ENCODE results near the gene SYT14. TPM values are rescaled to one million over a fixed set of nuclear protein-coding genes. Genes with fewer than 3 reads are reported as not detected.
"Not testable (repeated sequence)": the region's sequence is repeated elsewhere in the genome, so short reads cannot be mapped to it uniquely, and the experiment has no call there.

Gene SYT14
- total RNA-seq, 1 donor from 2014 or later, result not detected

DNA sequence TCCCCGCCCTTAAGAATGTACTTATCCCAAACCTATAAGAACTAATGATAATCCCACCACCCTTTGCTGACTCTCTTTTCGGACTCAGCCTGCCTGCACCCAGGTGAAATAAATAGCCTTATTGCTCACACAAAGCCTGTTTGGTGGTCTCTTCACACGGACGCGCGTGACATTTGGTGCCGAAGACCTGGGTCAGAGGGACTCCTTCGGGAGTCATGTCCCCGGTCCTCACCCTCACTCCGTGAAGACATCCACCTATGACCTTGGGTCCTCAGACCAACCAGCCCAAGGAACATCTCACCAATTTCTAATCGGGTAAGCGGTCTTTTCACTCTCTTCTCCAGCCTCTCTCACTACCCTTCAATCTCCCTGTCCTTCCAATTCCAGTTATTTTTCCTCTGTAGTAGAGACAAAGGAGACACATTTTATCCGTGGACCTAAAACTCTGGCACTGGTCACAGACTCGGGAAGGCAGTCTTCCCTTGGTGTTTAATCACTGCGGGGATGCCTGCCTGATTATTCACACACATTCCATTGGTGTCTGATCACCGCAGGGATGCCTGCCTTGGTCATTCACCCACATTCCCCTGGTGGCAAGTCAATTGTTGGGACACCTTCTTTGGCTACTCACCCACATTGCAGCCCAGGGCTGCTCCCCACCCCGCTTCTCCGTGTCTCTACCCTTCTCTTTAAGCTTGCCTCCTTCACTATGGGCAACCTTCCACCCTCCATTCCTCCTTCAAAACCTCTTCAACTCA, 250.0 kb downstream of the SYT14 start:
- H3K36me3 Mint-ChIP-seq (ENCODE audit: low read depth); H3K27me3 Mint-ChIP-seq; H3K4me3 Mint-ChIP-seq; intact Hi-C loops (cut with micrococcal nuclease); DNase-seq; H3K27ac Mint-ChIP-seq; H3K4me1 Mint-ChIP-seq; H3K9me3 Mint-ChIP-seq: not testable (repeated sequence)

DNA sequence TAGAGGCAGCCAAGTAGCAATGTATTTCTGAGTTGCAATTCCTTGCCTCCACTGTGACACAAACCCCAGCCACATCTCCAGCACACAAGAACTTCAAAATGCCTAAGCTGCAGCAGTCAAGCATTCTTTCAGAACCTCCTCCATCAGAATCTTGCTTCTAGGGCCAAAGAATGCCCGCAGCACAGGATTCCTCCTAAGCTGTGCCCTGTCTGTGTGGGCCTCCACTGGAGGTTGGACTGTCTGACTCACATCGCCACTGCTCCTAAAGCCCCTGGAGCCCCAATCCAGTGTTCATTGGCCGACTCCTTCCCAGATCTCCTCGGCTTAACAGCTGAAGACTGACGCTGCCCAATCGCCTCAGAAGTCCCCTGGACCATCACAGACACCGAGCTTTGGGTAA, 251.4 kb downstream of the SYT14 start:
- Mint-ChIP-seq H3K27me3 (peaks cover 2% of the 10 kb centered on the region), H3K27ac (no peak overlapping the region), H3K9me3 (no peaks in the 10 kb centered on the region), H3K4me1 (no peaks in the 10 kb centered on the region), H3K36me3 (ENCODE audit: low read depth) (no peaks in the 10 kb centered on the region), H3K4me3 (no peak overlapping the region)
- DNase-seq, result no peak
- intact Hi-C loops (cut with micrococcal nuclease), result no loop called here

GRCh38 chr1:210195635-210196160, 257.7 kb downstream of the SYT14 start:
- intact Hi-C loops (cut with micrococcal nuclease), result no loop called here
- Mint-ChIP-seq H3K9me3 (no peaks in the 10 kb centered on the region), H3K4me1 (no peaks in the 10 kb centered on the region), H3K36me3 (ENCODE audit: low read depth) (no peaks in the 10 kb centered on the region), H3K27ac (no peak overlapping the region), H3K4me3 (no peak overlapping the region), H3K27me3 (no peaks in the 10 kb centered on the region)
- DNase-seq, result no peak

GRCh38 chr1:210196266-210196665, 258.2 kb downstream of the SYT14 start:
- H3K4me1 Mint-ChIP-seq; H3K36me3 Mint-ChIP-seq (ENCODE audit: low read depth); H3K4me3 Mint-ChIP-seq; intact Hi-C loops (cut with micrococcal nuclease); H3K27me3 Mint-ChIP-seq; H3K27ac Mint-ChIP-seq; H3K9me3 Mint-ChIP-seq; DNase-seq: not testable (repeated sequence)

GRCh38 chr1:210198840-210199239, 260.8 kb downstream of the SYT14 start:
- intact Hi-C loops (cut with micrococcal nuclease), result no loop called here
- Mint-ChIP-seq H3K27me3 (peaks cover 2% of the 10 kb centered on the region), H3K9me3 (no peaks in the 10 kb centered on the region), H3K4me1 (no peaks in the 10 kb centered on the region), H3K4me3 (no peak overlapping the region), H3K27ac (no peak overlapping the region), H3K36me3 (ENCODE audit: low read depth) (no peaks in the 10 kb centered on the region)
- no peak for DNase-seq

- H3K36me3 Mint-ChIP-seq (ENCODE audit: low read depth), result no peaks in the 10 kb centered on the region
- H3K4me3 Mint-ChIP-seq, result no peak overlapping the region
- peaks cover 2% of the 10 kb centered on the region for H3K27me3 Mint-ChIP-seq
- no peak overlapping the region for H3K27ac Mint-ChIP-seq
- no peaks in the 10 kb centered on the region for H3K4me1 Mint-ChIP-seq
- DNase-seq, result no peak
- intact Hi-C loops (cut with micrococcal nuclease), result no loop called here
- no peaks in the 10 kb centered on the region for H3K9me3 Mint-ChIP-seq
Measured at GRCh38 chr1:210200124-210200736, 262.2 kb downstream of the SYT14 start.

DNA sequence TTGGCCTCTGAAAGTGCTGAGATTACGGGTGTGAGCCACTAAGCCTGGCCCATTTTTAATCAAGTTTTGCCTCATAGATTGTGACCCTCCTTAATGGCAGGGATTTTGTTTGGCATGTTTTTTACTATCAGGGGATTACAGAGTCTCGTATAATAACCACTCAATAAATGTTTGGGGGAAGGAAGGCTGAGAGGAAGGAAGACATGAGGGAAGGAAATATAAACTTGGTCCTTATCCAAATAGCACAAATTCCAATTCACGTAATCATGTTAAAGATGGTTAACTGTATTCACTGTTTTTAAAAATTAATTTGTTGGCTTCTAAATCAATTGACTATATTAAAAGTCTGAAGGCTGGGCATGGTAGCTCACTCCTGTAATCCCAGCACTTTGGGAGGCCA, 263.7 kb downstream of the SYT14 start:
- H3K27ac Mint-ChIP-seq, result no peak overlapping the region
- H3K27me3 Mint-ChIP-seq, result peaks cover 2% of the 10 kb centered on the region
- intact Hi-C loops (cut with micrococcal nuclease), result no loop called here
- H3K4me1 Mint-ChIP-seq, result no peaks in the 10 kb centered on the region
- H3K36me3 Mint-ChIP-seq (ENCODE audit: low read depth), result no peaks in the 10 kb centered on the region
- no peak overlapping the region for H3K4me3 Mint-ChIP-seq
- no peak for DNase-seq
- H3K9me3 Mint-ChIP-seq, result no peaks in the 10 kb centered on the region

DNA sequence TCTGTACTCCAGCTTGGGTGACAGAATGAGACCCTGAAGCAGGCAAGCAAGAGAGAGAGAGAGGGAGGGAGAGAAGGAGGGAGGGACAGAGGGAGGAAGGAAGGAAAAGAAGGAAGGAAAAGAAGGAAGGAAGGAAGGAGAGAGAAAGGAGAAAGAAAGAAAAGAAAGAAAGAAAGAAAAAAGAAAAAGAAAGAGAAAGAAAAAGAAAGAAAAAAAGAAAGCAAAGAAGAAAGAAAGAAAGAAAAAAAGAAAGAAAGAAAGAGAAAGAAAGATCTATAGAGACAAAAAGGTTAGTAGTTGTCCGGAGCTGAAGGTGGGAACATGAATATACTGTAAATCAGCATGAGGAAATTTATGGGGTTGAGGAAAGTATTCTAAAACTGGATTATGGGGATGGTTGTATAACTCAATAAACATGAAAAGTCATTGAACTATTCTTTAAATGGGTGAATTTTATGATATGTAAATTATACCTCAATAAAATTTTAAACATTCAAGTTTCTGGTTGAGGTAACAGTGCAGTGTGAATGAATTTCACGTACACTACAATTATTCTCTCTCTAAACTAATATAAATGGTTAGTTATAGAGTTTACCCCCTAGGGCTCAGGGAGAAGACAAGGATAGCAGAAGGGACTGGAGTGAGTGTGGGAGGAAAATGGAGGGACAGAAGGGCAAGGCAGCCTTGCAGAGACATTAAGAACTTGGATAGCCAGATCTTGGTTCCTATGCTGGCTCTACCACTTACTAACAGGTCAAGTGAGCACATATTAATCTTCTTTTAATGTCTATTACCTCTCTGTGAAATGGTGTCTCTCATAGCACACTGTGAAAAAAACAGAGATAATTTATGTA, 269.8 kb downstream of the SYT14 start:
- H3K27ac Mint-ChIP-seq, result no peak overlapping the region
- H3K27me3 Mint-ChIP-seq, result peaks cover 4% of the 10 kb centered on the region
- no peak overlapping the region for H3K4me3 Mint-ChIP-seq
- H3K36me3 Mint-ChIP-seq (ENCODE audit: low read depth), result no peaks in the 10 kb centered on the region
- H3K9me3 Mint-ChIP-seq, result no peaks in the 10 kb centered on the region
- H3K4me1 Mint-ChIP-seq, result no peaks in the 10 kb centered on the region
- intact Hi-C loops (cut with micrococcal nuclease), result no loop called here
- DNase-seq, result no peak

- Mint-ChIP-seq H3K27ac (no peak overlapping the region), H3K27me3 (peaks cover 13% of the 10 kb centered on the region), H3K4me3 (no peak overlapping the region), H3K36me3 (ENCODE audit: low read depth) (no peaks in the 10 kb centered on the region), H3K4me1 (no peaks in the 10 kb centered on the region), H3K9me3 (no peaks in the 10 kb centered on the region)
- intact Hi-C loops (cut with micrococcal nuclease), result no loop called here
- no peak for DNase-seq
Measured at GRCh38 chr1:210213335-210213734, 275.3 kb downstream of the SYT14 start.

DNA sequence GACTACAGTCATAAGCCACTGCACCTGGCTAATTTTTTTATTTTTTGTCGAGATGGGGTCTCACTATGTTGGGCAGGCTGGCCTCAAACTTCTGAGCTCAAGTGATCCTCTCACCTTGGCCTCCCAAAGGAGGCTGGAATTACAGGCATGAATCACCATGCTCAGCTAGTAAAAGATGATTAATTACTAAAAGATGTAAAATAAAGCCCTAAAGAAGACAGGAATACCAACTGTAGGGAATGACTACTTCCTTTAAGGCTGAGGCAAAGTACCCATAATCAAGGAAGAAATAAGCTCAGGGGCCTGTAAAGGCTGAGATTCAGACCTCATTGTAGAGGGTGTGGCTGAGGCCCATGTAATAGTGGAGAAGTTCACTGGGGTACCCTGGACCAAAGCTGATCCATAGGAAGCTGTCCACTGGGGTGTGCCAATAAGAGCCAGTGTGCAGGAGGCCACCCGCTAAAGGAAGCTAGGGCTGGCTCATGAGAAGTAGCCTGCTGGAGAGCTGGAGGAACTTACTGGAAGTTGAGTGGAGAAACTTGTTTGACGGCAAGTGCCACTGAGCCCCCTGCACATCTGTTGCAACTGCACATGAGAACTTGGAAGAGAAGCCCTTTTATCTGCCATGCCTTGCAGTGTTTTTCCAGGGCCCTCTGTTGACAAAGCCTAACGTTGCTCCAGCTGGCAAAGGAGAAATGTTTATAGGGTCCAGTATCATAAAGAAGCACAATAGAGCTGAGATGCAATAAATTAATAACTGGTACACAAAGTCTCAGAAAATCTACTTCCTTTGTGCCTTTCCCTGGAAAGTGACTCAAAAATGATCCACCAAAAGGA, 276.8 kb downstream of the SYT14 start:
- H3K9me3 Mint-ChIP-seq, result no peaks in the 10 kb centered on the region
- DNase-seq, result no peak
- intact Hi-C loops (cut with micrococcal nuclease), result no loop called here
- peaks cover 19% of the 10 kb centered on the region for H3K27me3 Mint-ChIP-seq
- no peaks in the 10 kb centered on the region for H3K36me3 Mint-ChIP-seq (ENCODE audit: low read depth)
- no peak overlapping the region for H3K27ac Mint-ChIP-seq
- no peaks in the 10 kb centered on the region for H3K4me1 Mint-ChIP-seq
- no peak overlapping the region for H3K4me3 Mint-ChIP-seq

DNA sequence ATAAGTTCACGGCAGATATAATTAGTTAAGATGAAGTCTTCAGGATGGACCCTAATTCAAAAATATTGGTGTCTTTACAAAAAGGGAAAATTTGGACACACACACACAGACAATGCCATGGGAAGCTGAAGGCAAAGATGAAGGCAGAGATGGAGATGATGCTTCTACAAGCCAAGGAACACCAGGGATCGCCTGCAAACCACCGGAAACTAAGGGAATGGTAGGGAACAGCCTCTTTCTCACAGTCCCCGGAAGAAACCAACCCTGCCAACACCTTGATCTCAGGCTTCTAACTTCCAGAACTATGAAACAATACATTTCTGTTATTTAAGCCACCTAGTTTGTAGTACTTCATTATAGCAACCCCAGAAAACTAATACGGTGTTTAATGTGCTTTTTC, 279.5 kb downstream of the SYT14 start:
- Mint-ChIP-seq H3K4me1 (no peaks in the 10 kb centered on the region), H3K36me3 (ENCODE audit: low read depth) (no peaks in the 10 kb centered on the region), H3K27me3 (peaks cover 20% of the 10 kb centered on the region), H3K9me3 (no peaks in the 10 kb centered on the region), H3K27ac (no peak overlapping the region), H3K4me3 (no peak overlapping the region)
- DNase-seq, result no peak
- intact Hi-C loops (cut with micrococcal nuclease), result no loop called here

- no peaks in the 10 kb centered on the region for H3K9me3 Mint-ChIP-seq
Measured at GRCh38 chr1:210218047-210218446, 280.0 kb downstream of the SYT14 start.

More at GRCh38 chr1:210218047-210218446, 280.0 kb downstream of the SYT14 start:
- H3K4me1 Mint-ChIP-seq, result no peaks in the 10 kb centered on the region
- H3K27ac Mint-ChIP-seq, result no peak overlapping the region
- H3K4me3 Mint-ChIP-seq, result no peak overlapping the region
- peaks cover 23% of the 10 kb centered on the region for H3K27me3 Mint-ChIP-seq
- intact Hi-C loops (cut with micrococcal nuclease), result no loop called here
- no peaks in the 10 kb centered on the region for H3K36me3 Mint-ChIP-seq (ENCODE audit: low read depth)
- no peak for DNase-seq

All from activated CD4-positive, alpha-beta T cell treated with anti-CD3 and anti-CD28 coated beads, Interleukin-2, amount 10 ng/mL, durations not matched to agents 24 days and 14 days (primary cell).